Fibroblast of pulmonary artery (primary cell): ENCODE measurements around the gene BNC2.

Experiments used
- DNase-seq: peaks from one replicate; pipeline ENCODE4 v3.0.0-alpha.2; 2010; ENCODE audit warnings: low read depth
- H3K4me3 ChIP-seq: replicated peaks from 2 replicates; pipeline ENCODE4 v1.5.1; 2011; ENCODE audit warnings: low read depth, mild to moderate bottlenecking, control low read depth, low read length, moderate library complexity
- CTCF ChIP-seq: IDR thresholded peaks from 2 replicates; pipeline ENCODE4 v1.5.1; 2011; ENCODE audit warnings: mild to moderate bottlenecking, control low read depth, low read length, inconsistent platforms; ENCODE audit errors: missing control alignments

Gene BNC2

GRCh38 chr9:16361939-16362338, 508.5 kb downstream of the BNC2 start:
- TF ChIP-seq CTCF = no peak
- no peak overlapping the region for H3K4me3 ChIP-seq
- no peak for DNase-seq

- no peak overlapping the region for H3K4me3 ChIP-seq
- no peak for TF ChIP-seq CTCF
- DNase-seq = no peak
Observed at GRCh38 chr9:16361118-16361517, 509.4 kb downstream of the BNC2 start.

GRCh38 chr9:16360247-16360646, 510.2 kb downstream of the BNC2 start:
- DNase-seq = no peak
- no peak overlapping the region for H3K4me3 ChIP-seq
- TF ChIP-seq CTCF = no peak
